Astrocyte of the spinal cord (primary cell): ENCODE measurements around the gene PDIA4.
"Not testable (repeated sequence)": the region's sequence is repeated elsewhere in the genome, so short reads cannot be mapped to it uniquely, and the experiment has no call there.

Experiments
- DNase-seq: peaks from one replicate; pipeline ENCODE4 v3.0.0; 2011; ENCODE audit warnings: low read depth, low spot score
- H3K4me3 ChIP-seq: 2 replicates; pipeline ENCODE4 v1.5.1; 2011; ENCODE audit warnings: low read depth, mild to moderate bottlenecking, low read length, moderate library complexity
- in situ Hi-C: cut with HindIII; loops from 2 replicates; pipeline ENCODE4 v1.10.0; 2017; ENCODE audit warnings: low sequenced_read_pairs
- TF ChIP-seq, protein P1 (sequence below): IDR thresholded peaks from 2 replicates; pipeline ENCODE4 v1.5.1; 2012; ENCODE audit warnings: low read depth, mild to moderate bottlenecking, low read length, inconsistent platforms

The PDIA4 gene

GRCh38 chr7:149053384-149053783 lies 25.1 kb upstream of the PDIA4 start:
- TF ChIP-seq, protein P1, sequence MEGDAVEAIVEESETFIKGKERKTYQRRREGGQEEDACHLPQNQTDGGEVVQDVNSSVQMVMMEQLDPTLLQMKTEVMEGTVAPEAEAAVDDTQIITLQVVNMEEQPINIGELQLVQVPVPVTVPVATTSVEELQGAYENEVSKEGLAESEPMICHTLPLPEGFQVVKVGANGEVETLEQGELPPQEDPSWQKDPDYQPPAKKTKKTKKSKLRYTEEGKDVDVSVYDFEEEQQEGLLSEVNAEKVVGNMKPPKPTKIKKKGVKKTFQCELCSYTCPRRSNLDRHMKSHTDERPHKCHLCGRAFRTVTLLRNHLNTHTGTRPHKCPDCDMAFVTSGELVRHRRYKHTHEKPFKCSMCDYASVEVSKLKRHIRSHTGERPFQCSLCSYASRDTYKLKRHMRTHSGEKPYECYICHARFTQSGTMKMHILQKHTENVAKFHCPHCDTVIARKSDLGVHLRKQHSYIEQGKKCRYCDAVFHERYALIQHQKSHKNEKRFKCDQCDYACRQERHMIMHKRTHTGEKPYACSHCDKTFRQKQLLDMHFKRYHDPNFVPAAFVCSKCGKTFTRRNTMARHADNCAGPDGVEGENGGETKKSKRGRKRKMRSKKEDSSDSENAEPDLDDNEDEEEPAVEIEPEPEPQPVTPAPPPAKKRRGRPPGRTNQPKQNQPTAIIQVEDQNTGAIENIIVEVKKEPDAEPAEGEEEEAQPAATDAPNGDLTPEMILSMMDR: no peak
- H3K4me3 ChIP-seq: no peak overlapping the region
- in situ Hi-C loops: no loop called here
- no peak for DNase-seq

- no peak overlapping the region for H3K4me3 ChIP-seq
- DNase-seq: no peak
- in situ Hi-C loops: no loop called here
- TF ChIP-seq, protein P1: no peak
These were observed 22.6 kb upstream of the PDIA4 start for GRCh38 chr7:149050941-149051340.

GRCh38 chr7:149048805-149049204 lies 20.5 kb upstream of the PDIA4 start:
- H3K4me3 ChIP-seq: no peak overlapping the region
- DNase-seq: no peak
- TF ChIP-seq, protein P1: no peak
- in situ Hi-C loops: no loop called here

- H3K4me3 ChIP-seq: no peak overlapping the region
- DNase-seq: no peak
- TF ChIP-seq, protein P1: no peak
- in situ Hi-C loops: no loop called here
These were observed 18.1 kb upstream of the PDIA4 start for GRCh38 chr7:149046416-149046815.

DNA sequence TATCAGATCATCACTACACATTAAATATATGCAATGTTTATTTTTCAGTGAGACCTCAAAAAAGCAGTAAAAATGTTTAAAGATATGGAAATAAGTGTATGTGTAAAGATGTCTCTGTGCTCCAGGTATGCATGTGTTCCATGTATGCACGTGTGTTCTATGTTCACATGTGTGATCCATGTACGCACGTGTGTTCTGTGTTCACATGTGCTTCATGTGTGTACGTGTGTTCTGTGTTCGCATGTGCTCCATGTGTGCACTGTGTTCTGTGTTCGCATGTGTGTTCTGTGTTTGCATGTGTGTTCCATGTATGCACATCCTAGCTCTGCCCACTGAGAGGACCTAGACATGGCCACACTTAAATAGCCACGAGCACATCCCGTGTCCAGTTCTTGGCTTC lies 15.6 kb upstream of the PDIA4 start:
- no peak overlapping the region for H3K4me3 ChIP-seq
- in situ Hi-C loops: no loop called here
- TF ChIP-seq, protein P1: no peak
- no peak for DNase-seq

- in situ Hi-C loops: no loop called here
- no peak overlapping the region for H3K4me3 ChIP-seq
- no peak for DNase-seq
- TF ChIP-seq, protein P1: no peak
These were observed 13.0 kb upstream of the PDIA4 start for GRCh38 chr7:149041350-149041749.

- H3K4me3 ChIP-seq, DNase-seq, in situ Hi-C loops: not testable (repeated sequence)
These were observed 10.3 kb upstream of the PDIA4 start for GRCh38 chr7:149038641-149039040.
